NCI-H1105 (cell line): Measurements from ENCODE around the gene ADARB1.

Experiments
- DNase-seq: peaks from one replicate; lab custom pipeline; 2025; lab: John Stamatoyannopoulos, UW

Gene ADARB1

GRCh38 chr21:45039317-45040156 is 34.8 kb upstream of the ADARB1 start:
- no peak for DNase-seq

GRCh38 chr21:45040157-45040711 is 34.1 kb upstream of the ADARB1 start:
- no peak for DNase-seq

- no peak for DNase-seq
Measured at GRCh38 chr21:45040739-45041138, 33.6 kb upstream of the ADARB1 start.

GRCh38 chr21:45041351-45041805 is 33.0 kb upstream of the ADARB1 start:
- no peak for DNase-seq

GRCh38 chr21:45041984-45042663 is 32.3 kb upstream of the ADARB1 start:
- DNase-seq = no peak

GRCh38 chr21:45042664-45043161 is 31.7 kb upstream of the ADARB1 start:
- DNase-seq = no peak

GRCh38 chr21:45043541-45044020 is 30.8 kb upstream of the ADARB1 start:
- DNase-seq = no peak

GRCh38 chr21:45045481-45045880 is 28.9 kb upstream of the ADARB1 start:
- no peak for DNase-seq

- no peak for DNase-seq
Measured at GRCh38 chr21:45047257-45047656, 27.1 kb upstream of the ADARB1 start.

GRCh38 chr21:45048026-45048698 is 26.2 kb upstream of the ADARB1 start:
- DNase-seq = no peak

- no peak for DNase-seq
Measured at GRCh38 chr21:45048968-45049367, 25.4 kb upstream of the ADARB1 start.

- no peak for DNase-seq
Measured at GRCh38 chr21:45049714-45050344, 24.6 kb upstream of the ADARB1 start.

GRCh38 chr21:45050345-45050796 is 24.0 kb upstream of the ADARB1 start:
- no peak for DNase-seq

GRCh38 chr21:45050797-45051489 is 23.4 kb upstream of the ADARB1 start:
- DNase-seq = no peak

GRCh38 chr21:45051580-45052434 is 22.6 kb upstream of the ADARB1 start:
- no peak for DNase-seq

GRCh38 chr21:45052960-45053359 is 21.4 kb upstream of the ADARB1 start:
- no peak for DNase-seq

GRCh38 chr21:45053561-45054226 is 20.7 kb upstream of the ADARB1 start:
- DNase-seq = no peak

- no peak for DNase-seq
Measured at GRCh38 chr21:45054227-45054926, 20.0 kb upstream of the ADARB1 start.
